ENCODE results near the gene AIMP2. TPM values are rescaled to one million over a fixed set of nuclear protein-coding genes. Genes with fewer than 3 reads are reported as not detected.
"Not testable (repeated sequence)": the region's sequence is repeated elsewhere in the genome, so short reads cannot be mapped to it uniquely, and the experiment has no call there.

Gene AIMP2
- polyA plus RNA-seq, 4 donors: 19.9 to 75.3 (median 68.3) TPM

DNA sequence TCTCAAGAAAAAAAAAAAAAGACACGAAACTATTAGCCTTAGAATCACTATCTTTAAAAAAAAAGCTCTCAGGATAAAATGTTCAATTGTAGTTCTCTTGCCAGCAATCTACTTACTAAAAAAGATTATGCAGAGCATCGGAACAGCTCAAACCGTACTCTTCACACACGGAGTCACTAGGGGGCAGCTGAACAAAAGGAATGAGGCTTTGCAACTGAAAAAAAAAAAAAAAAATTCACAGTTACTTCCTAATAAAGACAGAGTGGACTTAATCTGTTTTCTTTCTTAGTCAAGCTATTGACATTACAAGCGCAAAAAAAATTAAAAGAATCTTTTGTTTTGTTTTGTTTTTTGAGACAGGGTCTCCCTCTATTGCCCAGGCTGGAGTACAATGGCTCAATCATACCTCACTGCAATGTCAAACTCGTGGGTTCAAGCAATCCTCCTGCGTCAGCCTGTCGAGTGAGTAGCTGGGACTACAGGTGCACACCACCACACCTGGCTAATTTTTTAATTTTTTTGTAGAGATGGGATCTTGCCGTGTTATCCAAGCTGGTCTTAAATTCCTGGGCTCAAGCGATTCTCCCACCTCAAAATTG, 11.8 kb upstream of the AIMP2 start:
- H3K4me1 ChIP-seq (ENCODE audit: control insufficient read depth in 3 of 3, insufficient read depth in 2 of 3, low read depth in 1 of 3, low read length in 2 of 3): no peaks in the 10 kb centered on the region
- no peak for FAIRE-seq
- WGBS, 3 donors: 51 to 58% (median 57%) methylated on average over 10 of the region's 10 CpGs
- no peak overlapping the region for H3K27ac ChIP-seq (ENCODE audit: low read depth in 1 of 3, low read length in 2 of 3)
- DNase-seq: peak; percentile 70 to 78
- no peak overlapping the region for H3K4me3 ChIP-seq (ENCODE audit: low read depth in 1 of 3, low read length in 3 of 3)
- H3K36me3 ChIP-seq (ENCODE audit: control insufficient read depth in 3 of 3, insufficient read depth in 2 of 3, low read depth in 1 of 3, low read length in 3 of 3): peaks cover 10 to 48% (median 10%) of the 10 kb centered on the region in 3 donors
- no peaks in the 10 kb centered on the region for H3K9me3 ChIP-seq (ENCODE audit: control insufficient read depth in 2 of 2, insufficient read depth in 1 of 2, low read depth in 1 of 2, low read length in 1 of 2)
- H3K27me3 ChIP-seq (ENCODE audit: control insufficient read depth in 3 of 3, insufficient read depth in 3 of 3, low read length in 3 of 3): no peaks in the 10 kb centered on the region

DNA sequence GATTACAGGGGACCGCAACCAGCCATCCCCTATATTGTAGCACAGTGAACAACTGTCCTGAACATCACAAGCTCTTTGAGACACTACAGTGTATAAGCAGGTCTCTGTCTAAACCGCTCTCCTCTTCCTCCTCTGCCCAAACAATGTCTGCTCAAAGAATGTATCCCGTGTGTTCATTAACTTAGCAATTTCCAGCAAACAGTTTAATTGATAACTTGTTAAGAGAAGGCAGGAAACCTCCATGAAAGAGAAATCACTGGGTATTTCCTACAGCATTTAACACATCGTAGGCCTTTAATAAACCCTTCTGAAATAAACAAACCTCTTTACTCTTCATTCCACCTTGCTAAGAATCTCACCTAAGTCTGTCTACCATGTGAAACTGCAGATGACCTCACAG, 1.7 kb upstream of the AIMP2 start:
- Histone ChIP-seq H3K27me3 (ENCODE audit: control insufficient read depth in 3 of 3, insufficient read depth in 3 of 3, low read length in 3 of 3) (no peaks in the 10 kb centered on the region), H3K4me1 (ENCODE audit: control insufficient read depth in 3 of 3, insufficient read depth in 2 of 3, low read depth in 1 of 3, low read length in 2 of 3) (peaks cover 2 to 9% (median 2%) of the 10 kb centered on the region in 3 donors), H3K4me3 (ENCODE audit: low read depth in 1 of 3, low read length in 3 of 3) (no peak overlapping the region), H3K36me3 (ENCODE audit: control insufficient read depth in 3 of 3, insufficient read depth in 2 of 3, low read depth in 1 of 3, low read length in 3 of 3) (peaks cover 0 to 13% (median 1%) of the 10 kb centered on the region in 3 donors), H3K27ac (ENCODE audit: low read depth in 1 of 3, low read length in 2 of 3) (no peak overlapping the region), H3K9me3 (ENCODE audit: control insufficient read depth in 2 of 2, insufficient read depth in 1 of 2, low read depth in 1 of 2, low read length in 1 of 2) (no peaks in the 10 kb centered on the region)
- DNase-seq (no peak), FAIRE-seq (no peak)
- 58 to 74% (median 59%) methylated on average over 4 of the region's 4 CpGs for WGBS, 3 donors

DNA sequence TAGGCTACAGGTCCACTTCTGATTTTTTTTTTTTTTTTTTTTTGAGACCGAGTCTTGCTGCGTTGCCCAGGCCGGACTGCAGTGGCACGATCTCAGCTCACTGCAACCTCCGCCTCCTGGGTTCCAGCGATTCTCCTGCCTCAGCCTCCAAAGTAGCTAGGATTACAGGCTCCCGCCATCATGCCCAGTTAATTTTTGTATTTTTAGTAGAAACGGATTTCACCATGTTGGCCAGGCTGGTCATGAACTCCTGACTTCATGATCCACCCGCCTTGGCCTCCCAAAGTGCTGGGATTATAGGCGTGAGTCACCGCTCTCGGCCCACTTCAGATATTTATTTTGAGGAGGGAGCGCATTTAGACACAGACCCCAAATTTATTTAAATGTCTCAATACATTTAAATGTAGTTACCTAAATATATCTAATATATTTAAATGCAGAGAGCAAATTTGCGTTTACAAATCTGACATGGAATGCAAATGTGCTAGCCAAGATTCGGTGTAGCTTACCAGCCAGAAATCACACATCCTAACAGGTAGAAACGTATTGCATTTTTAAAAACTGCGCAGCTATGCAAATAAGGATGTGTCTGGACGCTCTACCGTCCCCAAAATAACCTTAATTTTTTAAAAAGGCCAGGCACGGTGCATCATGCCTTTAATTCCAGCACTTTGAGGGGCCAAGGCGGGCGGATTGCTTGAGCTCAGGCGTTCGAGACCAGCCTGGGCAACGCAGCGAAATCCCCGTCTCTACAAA, 1.1 kb upstream of the AIMP2 start:
- H3K27me3 ChIP-seq (ENCODE audit: control insufficient read depth in 3 of 3, insufficient read depth in 3 of 3, low read length in 3 of 3); FAIRE-seq; H3K9me3 ChIP-seq (ENCODE audit: control insufficient read depth in 2 of 2, insufficient read depth in 1 of 2, low read depth in 1 of 2, low read length in 1 of 2); DNase-seq; H3K4me1 ChIP-seq (ENCODE audit: control insufficient read depth in 3 of 3, insufficient read depth in 2 of 3, low read depth in 1 of 3, low read length in 2 of 3): not testable (repeated sequence)
- Histone ChIP-seq H3K36me3 (ENCODE audit: control insufficient read depth in 3 of 3, insufficient read depth in 2 of 3, low read depth in 1 of 3, low read length in 3 of 3) (peaks cover 0 to 16% (median 0%) of the 10 kb centered on the region in 3 donors), H3K27ac (ENCODE audit: low read depth in 1 of 3, low read length in 2 of 3) (peak overlapping the region in 1 of 3 donors; percentile 90), H3K4me3 (ENCODE audit: low read depth in 1 of 3, low read length in 3 of 3) (peak overlapping the region; percentile 55 to 95 (median 81))
- WGBS, 3 donors: 45 to 50% (median 46%) methylated on average over 27 of the region's 27 CpGs

DNA sequence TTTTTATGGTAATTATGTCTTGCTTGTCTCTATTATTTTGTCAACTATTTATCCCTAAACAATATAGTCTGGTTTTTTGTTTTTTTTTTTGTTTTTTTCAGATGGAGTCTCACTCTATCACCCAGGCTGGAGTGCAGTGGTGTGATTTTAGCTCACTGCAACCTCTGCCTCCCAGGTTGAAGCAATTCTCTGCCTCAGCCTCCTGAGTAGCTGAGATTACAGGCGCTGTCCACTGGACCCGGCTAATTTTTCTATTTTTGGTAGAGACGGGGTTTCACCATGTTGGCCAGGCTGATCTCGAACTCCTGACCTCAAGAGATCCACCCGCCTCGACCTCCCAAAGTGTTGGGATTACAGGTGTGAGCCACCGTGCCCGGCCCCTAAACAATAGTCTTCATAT, 1.3 kb downstream of the AIMP2 start:
- H3K36me3 ChIP-seq (ENCODE audit: control insufficient read depth in 3 of 3, insufficient read depth in 2 of 3, low read depth in 1 of 3, low read length in 3 of 3): peaks cover 0 to 22% (median 0%) of the 10 kb centered on the region in 3 donors
- WGBS, 3 donors: 71 to 89% (median 89%) methylated on average over 8 of the region's 8 CpGs
- peak overlapping the region in 1 of 3 donors; percentile 62 for H3K27ac ChIP-seq (ENCODE audit: low read depth in 1 of 3, low read length in 2 of 3)
- H3K27me3 ChIP-seq (ENCODE audit: control insufficient read depth in 3 of 3, insufficient read depth in 3 of 3, low read length in 3 of 3); FAIRE-seq; H3K4me1 ChIP-seq (ENCODE audit: control insufficient read depth in 3 of 3, insufficient read depth in 2 of 3, low read depth in 1 of 3, low read length in 2 of 3); DNase-seq; H3K4me3 ChIP-seq (ENCODE audit: low read depth in 1 of 3, low read length in 3 of 3); H3K9me3 ChIP-seq (ENCODE audit: control insufficient read depth in 2 of 2, insufficient read depth in 1 of 2, low read depth in 1 of 2, low read length in 1 of 2): not testable (repeated sequence)

DNA sequence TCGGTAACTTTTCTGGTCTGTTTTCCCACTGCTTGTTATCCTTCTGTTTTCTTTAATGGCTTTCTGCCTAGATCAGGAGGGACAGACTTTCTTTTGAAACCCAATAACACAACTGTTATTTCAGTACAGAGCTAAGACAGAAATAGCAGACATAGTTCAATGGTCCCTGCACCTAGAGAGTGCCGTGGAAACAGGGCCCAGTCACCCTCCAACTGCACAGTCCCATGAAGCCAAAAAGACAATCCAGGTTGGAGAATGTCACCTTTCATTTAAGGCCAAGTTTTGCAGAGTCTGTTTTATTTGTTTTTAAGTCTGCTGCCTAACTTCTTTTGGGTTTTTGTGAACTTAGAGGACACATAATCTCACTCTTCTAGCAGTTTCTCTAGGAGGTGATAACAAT, 2.5 kb downstream of the AIMP2 start:
- Histone ChIP-seq H3K27me3 (ENCODE audit: control insufficient read depth in 3 of 3, insufficient read depth in 3 of 3, low read length in 3 of 3) (no peaks in the 10 kb centered on the region), H3K4me3 (ENCODE audit: low read depth in 1 of 3, low read length in 3 of 3) (no peak overlapping the region), H3K4me1 (ENCODE audit: control insufficient read depth in 3 of 3, insufficient read depth in 2 of 3, low read depth in 1 of 3, low read length in 2 of 3) (peaks cover 2 to 9% (median 4%) of the 10 kb centered on the region in 3 donors), H3K27ac (ENCODE audit: low read depth in 1 of 3, low read length in 2 of 3) (peak overlapping the region; percentile 79 to 92 (median 92)), H3K9me3 (ENCODE audit: control insufficient read depth in 2 of 2, insufficient read depth in 1 of 2, low read depth in 1 of 2, low read length in 1 of 2) (no peaks in the 10 kb centered on the region), H3K36me3 (ENCODE audit: control insufficient read depth in 3 of 3, insufficient read depth in 2 of 3, low read depth in 1 of 3, low read length in 3 of 3) (peaks cover 0 to 30% (median 0%) of the 10 kb centered on the region in 3 donors)
- 68 to 78% (median 69%) methylated on average over 2 of the region's 2 CpGs for WGBS, 3 donors
- FAIRE-seq (no peak), DNase-seq (no peak)

DNA sequence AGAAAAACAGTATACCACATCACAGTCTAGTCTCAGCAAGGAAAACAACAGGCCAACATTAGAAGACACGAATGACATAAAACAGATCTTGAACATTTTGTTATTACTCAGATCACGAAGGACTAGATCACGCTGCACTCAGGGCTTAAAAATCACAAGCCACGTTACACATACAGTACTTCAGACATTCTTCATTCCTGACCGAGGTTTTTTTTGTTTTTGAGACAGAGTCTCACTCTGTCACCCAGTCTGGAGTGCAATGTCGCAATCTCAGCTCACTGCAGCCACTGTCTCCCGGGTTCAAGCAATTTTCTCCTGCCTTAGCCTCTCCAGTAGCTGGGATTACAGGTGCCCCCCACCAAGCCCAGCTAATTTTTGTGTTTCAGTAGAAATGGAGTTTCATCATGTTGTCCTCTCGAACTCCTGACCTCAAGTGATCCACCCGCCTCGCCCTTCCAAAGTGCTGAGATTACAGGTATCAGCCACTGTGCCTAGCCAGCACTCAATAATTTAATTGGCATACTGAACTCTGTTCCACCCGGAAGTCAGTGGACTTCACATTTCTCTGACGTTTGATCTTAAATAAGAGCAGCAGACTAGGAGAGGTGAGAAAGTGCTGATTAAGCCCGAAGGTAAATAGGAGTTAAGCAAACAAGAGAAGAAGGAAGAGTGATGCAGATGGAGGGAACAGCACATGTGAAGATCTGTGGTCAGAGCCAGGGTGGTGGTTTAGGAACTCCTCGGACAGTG, 3.5 kb downstream of the AIMP2 start:
- Histone ChIP-seq H3K36me3 (ENCODE audit: control insufficient read depth in 3 of 3, insufficient read depth in 2 of 3, low read depth in 1 of 3, low read length in 3 of 3) (peaks cover 3 to 40% (median 4%) of the 10 kb centered on the region in 3 donors), H3K4me3 (ENCODE audit: low read depth in 1 of 3, low read length in 3 of 3) (no peak overlapping the region), H3K4me1 (ENCODE audit: control insufficient read depth in 3 of 3, insufficient read depth in 2 of 3, low read depth in 1 of 3, low read length in 2 of 3) (peaks cover 2 to 8% (median 4%) of the 10 kb centered on the region in 3 donors), H3K27me3 (ENCODE audit: control insufficient read depth in 3 of 3, insufficient read depth in 3 of 3, low read length in 3 of 3) (no peaks in the 10 kb centered on the region), H3K9me3 (ENCODE audit: control insufficient read depth in 2 of 2, insufficient read depth in 1 of 2, low read depth in 1 of 2, low read length in 1 of 2) (no peaks in the 10 kb centered on the region), H3K27ac (ENCODE audit: low read depth in 1 of 3, low read length in 2 of 3) (peak overlapping the region; percentile 79 to 92 (median 92))
- FAIRE-seq: no peak
- peak; percentile 88 to 99 for DNase-seq
- 19 to 58% (median 30%) methylated on average over 14 of the region's 14 CpGs for WGBS, 3 donors

DNA sequence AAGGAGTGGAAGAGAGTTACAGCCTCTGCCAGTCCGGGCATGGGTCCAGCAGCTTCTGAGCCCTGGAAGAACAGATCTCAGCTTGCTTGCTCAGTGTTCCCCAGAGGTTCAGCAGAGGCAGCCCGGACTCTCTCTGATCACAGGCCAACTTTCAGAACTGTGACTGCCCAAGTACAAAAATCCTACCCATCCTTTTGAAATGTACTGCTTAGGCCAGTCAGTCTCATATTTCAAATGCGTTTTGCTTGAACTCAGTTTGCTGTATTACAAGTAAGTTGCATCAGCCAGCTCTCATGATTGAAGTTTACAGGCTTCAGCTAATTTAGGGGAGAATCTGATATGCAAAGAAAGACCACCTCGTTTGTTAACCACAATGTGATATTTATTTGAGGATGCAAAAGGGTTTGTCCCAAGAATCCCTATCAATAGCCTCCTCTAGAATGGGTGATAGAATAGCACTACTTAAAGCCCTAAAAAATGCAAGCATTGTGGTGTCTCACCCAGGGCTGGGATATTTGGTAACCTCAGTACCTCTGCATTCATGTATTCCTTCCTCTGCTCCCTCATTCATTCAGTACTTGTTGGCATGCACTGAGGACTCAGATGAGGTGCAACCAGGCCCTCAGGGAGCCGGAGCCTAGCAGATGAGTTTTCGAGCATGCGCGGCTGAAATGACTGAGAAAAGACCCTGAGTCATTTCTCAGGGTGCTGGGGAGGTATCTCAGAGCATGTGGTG, 7.0 kb downstream of the AIMP2 start:
- WGBS, 3 donors: 76 to 81% (median 77%) methylated on average over 8 of the region's 8 CpGs

DNA sequence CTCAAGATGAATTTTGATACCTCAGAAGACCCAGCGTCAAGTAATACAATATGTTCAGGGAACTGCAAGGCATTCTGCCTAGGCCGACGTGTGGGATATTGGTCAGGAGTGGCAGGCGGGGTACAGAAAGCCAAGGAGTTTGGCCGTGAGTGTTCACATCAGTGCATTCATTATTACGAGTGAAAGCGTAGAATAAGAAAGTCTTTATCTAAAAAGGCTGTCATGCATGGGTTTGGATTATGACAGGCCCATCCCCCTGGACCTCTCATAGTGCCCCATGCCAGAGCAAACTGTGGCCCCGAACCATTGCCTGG, 7.5 kb downstream of the AIMP2 start:
- no peaks in the 10 kb centered on the region for H3K9me3 ChIP-seq (ENCODE audit: control insufficient read depth in 2 of 2, insufficient read depth in 1 of 2, low read depth in 1 of 2, low read length in 1 of 2)
- FAIRE-seq (no peak), DNase-seq (no peak)
- peaks cover 11 to 72% (median 15%) of the 10 kb centered on the region in 3 donors for H3K36me3 ChIP-seq (ENCODE audit: control insufficient read depth in 3 of 3, insufficient read depth in 2 of 3, low read depth in 1 of 3, low read length in 3 of 3)
- no peak overlapping the region for H3K4me3 ChIP-seq (ENCODE audit: low read depth in 1 of 3, low read length in 3 of 3)
- H3K27ac ChIP-seq (ENCODE audit: low read depth in 1 of 3, low read length in 2 of 3): no peak overlapping the region
- H3K27me3 ChIP-seq (ENCODE audit: control insufficient read depth in 3 of 3, insufficient read depth in 3 of 3, low read length in 3 of 3): no peaks in the 10 kb centered on the region
- 91 to 96% (median 93%) methylated on average over 8 of the region's 8 CpGs for WGBS, 3 donors
- peaks cover 0 to 4% (median 4%) of the 10 kb centered on the region in 3 donors for H3K4me1 ChIP-seq (ENCODE audit: control insufficient read depth in 3 of 3, insufficient read depth in 2 of 3, low read depth in 1 of 3, low read length in 2 of 3)

More for the DNA sequence above, 7.0 kb downstream of the AIMP2 start:
- Histone ChIP-seq H3K36me3 (ENCODE audit: control insufficient read depth in 3 of 3, insufficient read depth in 2 of 3, low read depth in 1 of 3, low read length in 3 of 3) (peaks cover 11 to 69% (median 12%) of the 10 kb centered on the region in 3 donors), H3K9me3 (ENCODE audit: control insufficient read depth in 2 of 2, insufficient read depth in 1 of 2, low read depth in 1 of 2, low read length in 1 of 2) (no peaks in the 10 kb centered on the region), H3K27ac (ENCODE audit: low read depth in 1 of 3, low read length in 2 of 3) (no peak overlapping the region), H3K4me1 (ENCODE audit: control insufficient read depth in 3 of 3, insufficient read depth in 2 of 3, low read depth in 1 of 3, low read length in 2 of 3) (peaks cover 0 to 4% (median 4%) of the 10 kb centered on the region in 3 donors), H3K4me3 (ENCODE audit: low read depth in 1 of 3, low read length in 3 of 3) (no peak overlapping the region), H3K27me3 (ENCODE audit: control insufficient read depth in 3 of 3, insufficient read depth in 3 of 3, low read length in 3 of 3) (no peaks in the 10 kb centered on the region)
- DNase-seq (peak in 1 of 2 donors; percentile 29), FAIRE-seq (no peak)

Data from small intestine (tissue), 7 donors.